ENCODE results near the gene LCTL. TPM values are rescaled to one million over a fixed set of nuclear protein-coding genes. Genes with fewer than 3 reads are reported as not detected.
"Not testable (repeated sequence)": the region's sequence is repeated elsewhere in the genome, so short reads cannot be mapped to it uniquely, and the experiment has no call there.

LCTL gene
- total RNA-seq, 1 experiment from 2014 or later, result not detected

DNA sequence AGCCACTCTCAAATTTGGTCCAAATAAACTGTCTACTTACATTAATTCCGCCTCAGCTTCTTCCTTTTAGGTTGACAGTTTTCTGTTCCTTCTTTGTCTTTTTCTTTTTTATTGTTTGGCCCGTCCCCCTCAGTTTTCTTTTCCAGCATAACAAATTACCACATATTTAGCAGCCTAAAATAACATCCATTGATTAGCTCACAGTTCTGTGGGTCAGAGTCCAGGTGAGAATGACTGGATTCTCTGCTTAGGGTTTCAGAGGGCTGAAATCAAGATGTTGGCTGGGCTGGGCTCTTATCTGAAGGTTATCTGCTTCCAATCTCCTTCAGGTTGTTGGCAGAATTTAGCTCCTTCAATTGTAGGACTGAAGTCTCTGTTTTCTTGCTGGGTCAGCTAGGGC is 24.6 kb upstream of the LCTL start:
- POLR2A ChIA-PET, result no interaction called here
- ATAC-seq (no peak), DNase-seq (ENCODE audit: low read depth, low spot score) (no peak)
- intact Hi-C loops (cut with micrococcal nuclease; ENCODE audit: unreplicated experiment), result no loop called here
- Histone ChIP-seq H3K4me3 (ENCODE audit: low read depth in 2 of 2, low read length in 2 of 2) (no peak overlapping the region), H3K36me3 (ENCODE audit: control insufficient read depth, insufficient read depth, low read length) (no peaks in the 10 kb centered on the region), H3K4me1 (ENCODE audit: control insufficient read depth, insufficient read depth, low read length) (peaks cover 4% of the 10 kb centered on the region), H3K27ac (ENCODE audit: low read length) (no peak overlapping the region), H3K27me3 (ENCODE audit: control insufficient read depth, insufficient read depth, low read length) (no peaks in the 10 kb centered on the region), H3K9me3 (ENCODE audit: control insufficient read depth, insufficient read depth, low read depth, low read length) (no peaks in the 10 kb centered on the region)
- in situ Hi-C loops (cut with HindIII; ENCODE audit: low pct_unique_long_range_greater_than_20kb, low sequenced_read_pairs), result no loop called here
- BruUV-seq (replicated peaks), result no TSS peak
- TF ChIP-seq REST (IDR thresholded peaks at IDR 0.05; ENCODE audit: insufficient read depth in 1 of 2, low read depth in 2 of 2, low read length in 1 of 2), result no peak
- TF ChIP-seq SIN3A (IDR thresholded peaks at IDR 0.05; ENCODE audit: borderline replicate concordance, insufficient read depth, low read depth, low read length), result no peak
- no peak for TF ChIP-seq TCF7L2 (IDR thresholded peaks at IDR 0.05; ENCODE audit: low read depth, low read length)
- TF ChIP-seq CTCF (IDR thresholded peaks at IDR 0.05), result no peak
- TF ChIP-seq POLR2AphosphoS5 (IDR thresholded peaks at IDR 0.05; ENCODE audit: low read depth, low read length), result no peak
- CTCF ChIA-PET, result no interaction called here

- H3K4me3 ChIP-seq (ENCODE audit: low read depth in 2 of 2, low read length in 2 of 2); POLR2A ChIA-PET; ATAC-seq; H3K4me1 ChIP-seq (ENCODE audit: control insufficient read depth, insufficient read depth, low read length); BruUV-seq (replicated peaks); in situ Hi-C loops (cut with HindIII; ENCODE audit: low pct_unique_long_range_greater_than_20kb, low sequenced_read_pairs); H3K36me3 ChIP-seq (ENCODE audit: control insufficient read depth, insufficient read depth, low read length); H3K27me3 ChIP-seq (ENCODE audit: control insufficient read depth, insufficient read depth, low read length); intact Hi-C loops (cut with micrococcal nuclease; ENCODE audit: unreplicated experiment); DNase-seq (ENCODE audit: low read depth, low spot score); H3K27ac ChIP-seq (ENCODE audit: low read length); H3K9me3 ChIP-seq (ENCODE audit: control insufficient read depth, insufficient read depth, low read depth, low read length): not testable (repeated sequence)
- CTCF ChIA-PET, result interaction anchor here (0.7 kb wide), 1 partner anchor 117 kb away, joined by 3 read pairs; no protein-coding TSS in a partner anchor
Measured at GRCh38 chr15:66589429-66589828, 23.6 kb upstream of the LCTL start.

DNA sequence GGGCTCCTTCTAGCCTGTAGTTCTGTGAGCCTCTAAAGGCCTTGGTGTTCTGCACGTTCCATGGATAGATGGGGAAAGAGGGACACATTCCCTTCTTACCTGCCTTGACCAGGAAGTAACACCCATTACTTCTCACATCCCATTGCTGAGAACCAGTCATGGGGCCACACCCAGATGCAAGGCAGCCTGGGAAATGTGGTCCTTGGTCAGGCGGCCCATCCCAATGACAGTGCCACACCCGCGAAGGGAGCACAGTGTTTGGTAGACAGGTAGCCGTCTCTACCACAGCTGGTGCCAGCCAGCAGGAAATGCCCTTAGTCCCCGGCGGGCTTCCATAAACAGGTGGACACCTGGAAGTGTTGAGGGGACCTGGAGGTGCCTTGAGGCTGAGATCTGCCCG is 23.2 kb upstream of the LCTL start:
- no peak for ATAC-seq
- no peak for TF ChIP-seq POLR2AphosphoS5 (IDR thresholded peaks at IDR 0.05; ENCODE audit: low read depth, low read length)
- TF ChIP-seq TCF7L2 (IDR thresholded peaks at IDR 0.05; ENCODE audit: low read depth, low read length), result no peak
- TF ChIP-seq REST (IDR thresholded peaks at IDR 0.05; ENCODE audit: insufficient read depth in 1 of 2, low read depth in 2 of 2, low read length in 1 of 2), result no peak
- no peak for TF ChIP-seq CTCF (IDR thresholded peaks at IDR 0.05)
- no peak for TF ChIP-seq SIN3A (IDR thresholded peaks at IDR 0.05; ENCODE audit: borderline replicate concordance, insufficient read depth, low read depth, low read length)
- Histone ChIP-seq H3K27me3 (ENCODE audit: control insufficient read depth, insufficient read depth, low read length) (no peaks in the 10 kb centered on the region), H3K4me3 (ENCODE audit: low read depth in 2 of 2, low read length in 2 of 2) (no peak overlapping the region), H3K36me3 (ENCODE audit: control insufficient read depth, insufficient read depth, low read length) (no peaks in the 10 kb centered on the region), H3K27ac (ENCODE audit: low read length) (no peak overlapping the region), H3K9me3 (ENCODE audit: control insufficient read depth, insufficient read depth, low read depth, low read length) (no peaks in the 10 kb centered on the region), H3K4me1 (ENCODE audit: control insufficient read depth, insufficient read depth, low read length) (no peaks in the 10 kb centered on the region)
- POLR2A ChIA-PET, result no interaction called here
- no peak for DNase-seq (ENCODE audit: low read depth, low spot score)
- BruUV-seq (replicated peaks), result no TSS peak
- CTCF ChIA-PET, result no interaction called here
- in situ Hi-C loops (cut with HindIII; ENCODE audit: low pct_unique_long_range_greater_than_20kb, low sequenced_read_pairs), result no loop called here
- intact Hi-C loops (cut with micrococcal nuclease; ENCODE audit: unreplicated experiment), result no loop called here
